ENCODE measurements around the gene PIGU. TPM values are rescaled to one million over a fixed set of nuclear protein-coding genes. Genes with fewer than 3 reads are reported as not detected.

PIGU gene
- total RNA-seq, 1 donor from 2014 or later, result 20.7 TPM

DNA sequence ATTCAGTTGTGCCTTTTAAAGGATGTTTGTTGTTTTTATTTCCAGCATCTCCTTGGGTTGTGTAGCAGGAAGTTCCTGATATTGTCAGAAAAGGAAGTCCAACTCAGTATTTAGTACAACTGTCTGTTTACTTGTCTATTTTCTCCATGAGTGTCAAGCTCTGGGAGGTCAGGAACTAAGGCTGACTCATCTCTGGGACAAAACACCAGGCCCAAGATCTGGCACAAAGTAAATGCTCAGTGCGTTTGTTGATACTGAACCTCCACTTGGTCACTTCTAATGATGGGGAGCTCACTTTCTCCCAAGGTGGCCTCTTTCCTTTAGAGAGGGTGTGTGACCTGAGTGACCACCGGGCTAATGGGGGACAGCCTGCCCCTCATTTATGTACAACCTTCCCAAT, 12.6 kb upstream of the PIGU start:
- no peaks in the 10 kb centered on the region for H3K27me3 ChIP-seq (ENCODE audit: control insufficient read depth, insufficient read depth, low read length)
- no peak for DNase-seq (ENCODE audit: low read depth)

DNA sequence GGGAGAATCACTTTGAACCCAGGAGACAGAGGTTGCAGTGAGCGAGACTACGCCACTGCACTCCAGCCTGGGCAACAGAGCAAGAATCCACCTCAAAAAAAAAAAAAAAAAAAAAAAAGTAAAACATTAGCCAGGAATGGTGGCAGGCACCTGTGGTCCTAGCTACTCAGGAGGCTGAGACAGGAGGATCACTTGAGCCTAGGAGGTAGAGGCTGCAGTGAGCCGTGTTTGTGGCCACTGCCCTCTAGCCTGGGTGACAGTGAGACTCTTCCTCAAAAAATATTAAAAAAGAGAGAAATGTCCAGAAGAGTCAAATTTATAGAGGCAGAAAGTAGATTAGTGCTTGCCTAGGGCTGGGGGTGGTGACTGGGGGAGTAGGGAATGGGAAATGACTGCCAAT, 6.8 kb upstream of the PIGU start:
- Histone ChIP-seq H3K27me3 (ENCODE audit: control insufficient read depth, insufficient read depth, low read length) (no peaks in the 10 kb centered on the region), H3K36me3 (ENCODE audit: control insufficient read depth, insufficient read depth, low read length) (no peaks in the 10 kb centered on the region), H3K4me3 (ENCODE audit: low read depth, low read length) (no peak overlapping the region)
- TF ChIP-seq, protein P1, sequence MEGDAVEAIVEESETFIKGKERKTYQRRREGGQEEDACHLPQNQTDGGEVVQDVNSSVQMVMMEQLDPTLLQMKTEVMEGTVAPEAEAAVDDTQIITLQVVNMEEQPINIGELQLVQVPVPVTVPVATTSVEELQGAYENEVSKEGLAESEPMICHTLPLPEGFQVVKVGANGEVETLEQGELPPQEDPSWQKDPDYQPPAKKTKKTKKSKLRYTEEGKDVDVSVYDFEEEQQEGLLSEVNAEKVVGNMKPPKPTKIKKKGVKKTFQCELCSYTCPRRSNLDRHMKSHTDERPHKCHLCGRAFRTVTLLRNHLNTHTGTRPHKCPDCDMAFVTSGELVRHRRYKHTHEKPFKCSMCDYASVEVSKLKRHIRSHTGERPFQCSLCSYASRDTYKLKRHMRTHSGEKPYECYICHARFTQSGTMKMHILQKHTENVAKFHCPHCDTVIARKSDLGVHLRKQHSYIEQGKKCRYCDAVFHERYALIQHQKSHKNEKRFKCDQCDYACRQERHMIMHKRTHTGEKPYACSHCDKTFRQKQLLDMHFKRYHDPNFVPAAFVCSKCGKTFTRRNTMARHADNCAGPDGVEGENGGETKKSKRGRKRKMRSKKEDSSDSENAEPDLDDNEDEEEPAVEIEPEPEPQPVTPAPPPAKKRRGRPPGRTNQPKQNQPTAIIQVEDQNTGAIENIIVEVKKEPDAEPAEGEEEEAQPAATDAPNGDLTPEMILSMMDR (IDR thresholded peaks at IDR 0.05; ENCODE audit: insufficient read depth, low read length, poor library complexity, severe bottlenecking), result no peak
- no peak for DNase-seq (ENCODE audit: low read depth)

More for the DNA sequence above, 12.6 kb upstream of the PIGU start:
- Histone ChIP-seq H3K36me3 (ENCODE audit: control insufficient read depth, insufficient read depth, low read length) (no peaks in the 10 kb centered on the region), H3K4me3 (ENCODE audit: low read depth, low read length) (no peak overlapping the region)
- TF ChIP-seq, protein P1 (IDR thresholded peaks at IDR 0.05; ENCODE audit: insufficient read depth, low read length, poor library complexity, severe bottlenecking), result no peak

- TF ChIP-seq, protein P1 (IDR thresholded peaks at IDR 0.05; ENCODE audit: insufficient read depth, low read length, poor library complexity, severe bottlenecking), result no peak
- Histone ChIP-seq H3K4me3 (ENCODE audit: low read depth, low read length) (no peak overlapping the region), H3K36me3 (ENCODE audit: control insufficient read depth, insufficient read depth, low read length) (no peaks in the 10 kb centered on the region), H3K27me3 (ENCODE audit: control insufficient read depth, insufficient read depth, low read length) (no peaks in the 10 kb centered on the region)
- no peak for DNase-seq (ENCODE audit: low read depth)
Measured at GRCh38 chr20:34680586-34681175, 3.8 kb upstream of the PIGU start.

DNA sequence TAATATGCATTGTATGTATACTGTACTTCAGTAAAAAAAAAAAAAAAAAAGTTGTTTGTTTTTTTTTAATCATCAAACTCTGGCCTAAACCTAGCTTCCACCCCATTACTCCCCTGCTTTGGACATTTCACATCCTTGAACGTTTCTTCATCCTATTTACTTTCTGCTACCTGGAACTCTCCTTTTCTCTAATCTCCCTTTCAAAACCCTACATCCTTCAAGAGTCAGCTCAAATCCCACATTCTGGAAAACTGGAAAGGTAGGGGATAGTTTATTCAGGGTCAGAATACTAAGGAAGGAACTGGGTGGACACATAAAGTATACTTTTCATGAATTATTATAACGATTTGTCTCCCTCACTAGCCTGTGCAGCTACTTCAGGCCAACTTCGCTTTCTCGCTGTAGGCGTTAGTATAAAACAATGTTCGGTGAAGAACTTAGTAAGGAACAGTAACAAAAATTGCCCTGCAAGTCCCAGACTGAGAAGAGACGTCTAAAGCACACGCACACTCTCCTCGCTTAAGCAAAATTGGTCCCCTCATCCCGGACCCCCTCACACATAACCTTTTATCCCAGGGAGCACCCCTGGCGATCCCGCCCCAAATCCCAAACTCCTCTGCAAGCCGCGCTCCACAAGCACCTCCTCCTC, 775 bp downstream of the PIGU start:
- DNase-seq (ENCODE audit: low read depth), result no peak
- TF ChIP-seq, protein P1 (IDR thresholded peaks at IDR 0.05; ENCODE audit: insufficient read depth, low read length, poor library complexity, severe bottlenecking), result no peak
- Histone ChIP-seq H3K36me3 (ENCODE audit: control insufficient read depth, insufficient read depth, low read length) (no peaks in the 10 kb centered on the region), H3K4me3 (ENCODE audit: low read depth, low read length) (peak overlapping the region; percentile 87), H3K27me3 (ENCODE audit: control insufficient read depth, insufficient read depth, low read length) (no peaks in the 10 kb centered on the region)

DNA sequence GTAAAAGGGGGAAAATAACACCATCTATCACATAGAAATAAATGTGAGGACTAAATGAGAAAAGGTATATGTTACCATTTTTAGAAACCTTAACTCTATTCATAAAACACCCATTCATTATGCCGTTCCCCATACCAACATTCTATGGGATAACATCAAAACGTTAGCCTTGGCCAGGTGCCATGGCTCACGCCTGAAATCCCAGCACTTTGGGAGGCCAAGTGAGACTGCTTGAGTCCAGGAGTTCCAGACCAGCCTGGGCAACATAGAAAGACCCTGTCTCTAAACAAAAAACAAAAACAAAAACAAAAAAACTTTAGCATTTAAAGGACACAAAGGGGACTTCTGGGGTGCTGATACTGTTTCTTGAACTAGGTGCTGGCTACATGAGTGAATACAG, 1.3 kb downstream of the PIGU start:
- Histone ChIP-seq H3K27me3 (ENCODE audit: control insufficient read depth, insufficient read depth, low read length) (no peaks in the 10 kb centered on the region), H3K4me3 (ENCODE audit: low read depth, low read length) (no peak overlapping the region), H3K36me3 (ENCODE audit: control insufficient read depth, insufficient read depth, low read length) (no peaks in the 10 kb centered on the region)
- TF ChIP-seq, protein P1 (IDR thresholded peaks at IDR 0.05; ENCODE audit: insufficient read depth, low read length, poor library complexity, severe bottlenecking), result no peak
- no peak for DNase-seq (ENCODE audit: low read depth)

DNA sequence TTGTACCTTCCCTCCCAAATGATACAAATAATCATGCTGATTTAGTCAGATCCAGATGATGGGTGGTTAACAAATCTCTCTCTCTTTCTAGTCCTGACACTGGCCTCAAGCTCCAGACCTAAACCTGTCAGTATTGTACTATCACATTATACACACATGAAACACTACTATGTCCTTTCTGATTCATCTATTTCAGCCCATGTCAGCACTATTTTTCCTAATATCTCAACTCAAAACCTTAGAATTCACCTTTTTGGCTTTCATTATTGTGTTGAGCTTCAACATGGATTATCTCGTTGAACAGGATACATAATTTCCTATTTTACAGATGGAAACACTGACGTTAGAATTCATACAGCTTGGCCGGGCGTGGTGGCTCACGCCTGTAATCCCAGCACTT, 3.5 kb downstream of the PIGU start:
- no peak overlapping the region for H3K4me3 ChIP-seq (ENCODE audit: low read depth, low read length)
- no peaks in the 10 kb centered on the region for H3K27me3 ChIP-seq (ENCODE audit: control insufficient read depth, insufficient read depth, low read length)
- no peaks in the 10 kb centered on the region for H3K36me3 ChIP-seq (ENCODE audit: control insufficient read depth, insufficient read depth, low read length)
- no peak for DNase-seq (ENCODE audit: low read depth)
- TF ChIP-seq, protein P1 (IDR thresholded peaks at IDR 0.05; ENCODE audit: insufficient read depth, low read length, poor library complexity, severe bottlenecking), result no peak

All from kidney epithelial cell (primary cell).